PFSK-1 (cell line): ENCODE data around the gene WFDC1.

Source experiments
- FOXP2 ChIP-seq: optimal IDR thresholded peaks from 2 replicates; pipeline ENCODE3; 2011; ENCODE audit warnings: borderline replicate concordance, control low read depth, inconsistent platforms; ENCODE audit not compliant: insufficient read depth; ENCODE audit errors: extremely low read length, extremely low read depth
- POLR2AphosphoS5 ChIP-seq: IDR thresholded peaks from 2 replicates; pipeline ENCODE4 v1.6.1; 2012; ENCODE audit warnings: low read depth, mild to moderate bottlenecking, control low read depth, low read length, moderate library complexity
- SIN3A ChIP-seq: IDR thresholded peaks from 2 replicates; pipeline ENCODE4 v1.6.1; 2012; ENCODE audit warnings: mild to moderate bottlenecking, low read length, moderate library complexity, borderline replicate concordance; ENCODE audit not compliant: insufficient read depth
- TAF1 ChIP-seq: IDR thresholded peaks from 2 replicates; pipeline ENCODE4 v1.6.1; 2012; ENCODE audit warnings: low read length, control low read depth, borderline replicate concordance; ENCODE audit not compliant: insufficient read depth
- TF ChIP-seq, protein P1 (sequence below), 2 experiments: IDR thresholded peaks; 2 replicates each; pipeline versions ENCODE4 v1.6.1 to v1.8.0; 2011 to 2012; ENCODE audit warnings: low read depth in 2 of 2, low read length in 2 of 2, control low read depth in 1 of 2, inconsistent platforms in 1 of 2, mild to moderate bottlenecking in 1 of 2, moderate library complexity in 1 of 2; ENCODE audit not compliant: insufficient read depth in 1 of 2

The WFDC1 gene

GRCh38 chr16:84344781-84345180 is 50.1 kb downstream of the WFDC1 start:
- no peak for TF ChIP-seq SIN3A
- TF ChIP-seq FOXP2 = no peak
- no peak for TF ChIP-seq POLR2AphosphoS5
- TF ChIP-seq, protein P1, sequence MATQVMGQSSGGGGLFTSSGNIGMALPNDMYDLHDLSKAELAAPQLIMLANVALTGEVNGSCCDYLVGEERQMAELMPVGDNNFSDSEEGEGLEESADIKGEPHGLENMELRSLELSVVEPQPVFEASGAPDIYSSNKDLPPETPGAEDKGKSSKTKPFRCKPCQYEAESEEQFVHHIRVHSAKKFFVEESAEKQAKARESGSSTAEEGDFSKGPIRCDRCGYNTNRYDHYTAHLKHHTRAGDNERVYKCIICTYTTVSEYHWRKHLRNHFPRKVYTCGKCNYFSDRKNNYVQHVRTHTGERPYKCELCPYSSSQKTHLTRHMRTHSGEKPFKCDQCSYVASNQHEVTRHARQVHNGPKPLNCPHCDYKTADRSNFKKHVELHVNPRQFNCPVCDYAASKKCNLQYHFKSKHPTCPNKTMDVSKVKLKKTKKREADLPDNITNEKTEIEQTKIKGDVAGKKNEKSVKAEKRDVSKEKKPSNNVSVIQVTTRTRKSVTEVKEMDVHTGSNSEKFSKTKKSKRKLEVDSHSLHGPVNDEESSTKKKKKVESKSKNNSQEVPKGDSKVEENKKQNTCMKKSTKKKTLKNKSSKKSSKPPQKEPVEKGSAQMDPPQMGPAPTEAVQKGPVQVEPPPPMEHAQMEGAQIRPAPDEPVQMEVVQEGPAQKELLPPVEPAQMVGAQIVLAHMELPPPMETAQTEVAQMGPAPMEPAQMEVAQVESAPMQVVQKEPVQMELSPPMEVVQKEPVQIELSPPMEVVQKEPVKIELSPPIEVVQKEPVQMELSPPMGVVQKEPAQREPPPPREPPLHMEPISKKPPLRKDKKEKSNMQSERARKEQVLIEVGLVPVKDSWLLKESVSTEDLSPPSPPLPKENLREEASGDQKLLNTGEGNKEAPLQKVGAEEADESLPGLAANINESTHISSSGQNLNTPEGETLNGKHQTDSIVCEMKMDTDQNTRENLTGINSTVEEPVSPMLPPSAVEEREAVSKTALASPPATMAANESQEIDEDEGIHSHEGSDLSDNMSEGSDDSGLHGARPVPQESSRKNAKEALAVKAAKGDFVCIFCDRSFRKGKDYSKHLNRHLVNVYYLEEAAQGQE (IDR thresholded peaks at IDR 0.05; ENCODE audit: insufficient read depth in 1 of 2, low read depth in 2 of 2, low read length in 2 of 2) = no peak
- TF ChIP-seq TAF1 = no peak

DNA sequence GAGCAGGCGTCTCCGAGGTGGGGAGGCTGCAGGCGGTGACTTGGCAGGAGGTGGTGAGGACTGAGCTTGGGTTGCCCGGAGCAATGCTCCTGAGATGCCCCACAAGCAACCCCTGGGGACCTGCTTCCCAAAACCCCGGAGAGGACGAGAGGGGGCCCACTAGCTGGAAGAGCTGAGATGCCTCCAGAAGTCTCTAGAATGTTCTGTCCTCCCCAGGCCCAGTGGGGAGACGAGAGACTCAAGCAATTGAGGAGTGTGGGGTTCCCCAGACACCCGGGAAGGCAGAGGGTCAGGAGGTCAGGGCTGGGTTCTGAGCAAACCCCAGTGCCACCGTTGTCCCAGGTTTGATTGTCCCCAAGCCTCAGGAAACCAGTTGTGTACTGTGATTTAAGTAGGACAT is 52.5 kb downstream of the WFDC1 start:
- TF ChIP-seq POLR2AphosphoS5 (no peak), SIN3A (no peak), FOXP2 (no peak), TAF1 (no peak)
- TF ChIP-seq, protein P1 (IDR thresholded peaks at IDR 0.05; ENCODE audit: insufficient read depth in 1 of 2, low read depth in 2 of 2, low read length in 2 of 2) = no peak

GRCh38 chr16:84348386-84348888 is 53.8 kb downstream of the WFDC1 start:
- TF ChIP-seq FOXP2 (no peak), SIN3A (no peak), POLR2AphosphoS5 (no peak), TAF1 (no peak)
- TF ChIP-seq, protein P1 (IDR thresholded peaks at IDR 0.05; ENCODE audit: insufficient read depth in 1 of 2, low read depth in 2 of 2, low read length in 2 of 2) = no peak

DNA sequence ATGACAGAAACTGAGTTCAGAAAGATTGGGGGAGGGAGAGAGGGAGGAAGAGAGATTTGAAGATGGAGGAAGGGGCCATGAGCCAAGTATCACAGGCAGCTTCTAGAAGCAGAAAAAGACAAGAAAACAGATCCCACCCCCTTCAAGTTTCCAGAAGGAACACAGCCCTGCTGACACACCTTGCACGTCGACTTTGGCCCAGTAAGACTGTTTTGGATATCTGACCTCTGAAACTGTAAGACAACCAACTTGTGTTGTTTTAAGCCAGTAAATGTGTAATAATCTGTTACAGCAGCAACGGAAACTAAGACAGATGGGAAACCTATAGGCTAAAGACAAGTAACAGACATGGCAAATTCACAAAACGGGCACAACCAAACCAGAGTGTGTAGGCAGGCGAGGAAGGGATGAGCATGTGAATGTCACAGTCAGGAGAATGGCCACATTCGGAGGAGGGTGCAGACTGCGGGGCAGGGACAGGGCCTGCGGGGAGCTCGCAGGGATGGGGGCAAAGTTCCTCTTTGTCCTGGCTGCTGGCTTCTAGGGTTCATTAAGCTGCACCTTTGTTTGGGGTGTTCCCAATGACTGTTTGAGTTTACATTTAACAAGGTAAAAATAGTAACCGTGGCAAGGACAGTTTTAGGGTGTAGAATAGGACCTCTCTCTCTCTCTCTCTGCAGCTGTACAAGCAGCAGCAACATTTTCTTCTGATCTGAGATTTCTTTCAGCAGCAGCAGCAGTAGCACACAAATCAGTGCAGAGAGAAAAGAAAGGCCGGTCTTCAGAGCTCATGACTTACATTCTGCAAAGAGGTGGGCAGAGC is 55.4 kb downstream of the WFDC1 start:
- no peak for TF ChIP-seq SIN3A
- TF ChIP-seq POLR2AphosphoS5 = no peak
- no peak for TF ChIP-seq TAF1
- no peak for TF ChIP-seq FOXP2
- TF ChIP-seq, protein P1 (IDR thresholded peaks at IDR 0.05; ENCODE audit: insufficient read depth in 1 of 2, low read depth in 2 of 2, low read length in 2 of 2) = no peak
